ENCODE measurements around the gene WDR5.

WDR5 gene

GRCh38 chr9:134189470-134190231 lies 53.8 kb downstream of the WDR5 start:
- peaks cover 8% of the 10 kb centered on the region for H3F3A ChIP-seq (ENCODE audit: insufficient read depth, low read length)
- H3K4me1 ChIP-seq (ENCODE audit: low read length): no peaks in the 10 kb centered on the region
- no peak for DNase-seq
- no peak overlapping the region for H3K4me3 ChIP-seq (ENCODE audit: low read length)
- H3K9me2 ChIP-seq (replicated peaks; ENCODE audit: insufficient read depth, low read length): no peaks in the 10 kb centered on the region
- no peaks in the 10 kb centered on the region for H4K20me1 ChIP-seq (ENCODE audit: insufficient read depth, low read length)
- no peak overlapping the region for H3K27ac ChIP-seq (ENCODE audit: low read length)
- peaks cover 80% of the 10 kb centered on the region for H3K27me3 ChIP-seq (replicated peaks; ENCODE audit: insufficient read depth, low read length)
- no peaks in the 10 kb centered on the region for H3K36me3 ChIP-seq (replicated peaks; ENCODE audit: insufficient read depth, low read length)
- H3K9me3 ChIP-seq (replicated peaks; ENCODE audit: insufficient read depth, low read length): no peaks in the 10 kb centered on the region
- H3K4me2 ChIP-seq (ENCODE audit: low read depth, low read length): peak overlapping the region; percentile 5; the same call in 1 of the 2 replicates
- TF ChIP-seq EZH2phosphoT487 (IDR thresholded peaks at IDR 0.05; ENCODE audit: low read length) (no peak), CTCF (IDR thresholded peaks at IDR 0.05; ENCODE audit: low read length) (no peak), EZH2 (optimal IDR thresholded peaks at IDR 0.05; ENCODE audit: low read depth, low read length) (no peak)
- no peak overlapping the region for H3K9ac ChIP-seq (ENCODE audit: low read length)
- H2AFZ ChIP-seq (ENCODE audit: low read length): no peak overlapping the region
- H3K79me2 ChIP-seq (ENCODE audit: low read length): no peaks in the 10 kb centered on the region

DNA sequence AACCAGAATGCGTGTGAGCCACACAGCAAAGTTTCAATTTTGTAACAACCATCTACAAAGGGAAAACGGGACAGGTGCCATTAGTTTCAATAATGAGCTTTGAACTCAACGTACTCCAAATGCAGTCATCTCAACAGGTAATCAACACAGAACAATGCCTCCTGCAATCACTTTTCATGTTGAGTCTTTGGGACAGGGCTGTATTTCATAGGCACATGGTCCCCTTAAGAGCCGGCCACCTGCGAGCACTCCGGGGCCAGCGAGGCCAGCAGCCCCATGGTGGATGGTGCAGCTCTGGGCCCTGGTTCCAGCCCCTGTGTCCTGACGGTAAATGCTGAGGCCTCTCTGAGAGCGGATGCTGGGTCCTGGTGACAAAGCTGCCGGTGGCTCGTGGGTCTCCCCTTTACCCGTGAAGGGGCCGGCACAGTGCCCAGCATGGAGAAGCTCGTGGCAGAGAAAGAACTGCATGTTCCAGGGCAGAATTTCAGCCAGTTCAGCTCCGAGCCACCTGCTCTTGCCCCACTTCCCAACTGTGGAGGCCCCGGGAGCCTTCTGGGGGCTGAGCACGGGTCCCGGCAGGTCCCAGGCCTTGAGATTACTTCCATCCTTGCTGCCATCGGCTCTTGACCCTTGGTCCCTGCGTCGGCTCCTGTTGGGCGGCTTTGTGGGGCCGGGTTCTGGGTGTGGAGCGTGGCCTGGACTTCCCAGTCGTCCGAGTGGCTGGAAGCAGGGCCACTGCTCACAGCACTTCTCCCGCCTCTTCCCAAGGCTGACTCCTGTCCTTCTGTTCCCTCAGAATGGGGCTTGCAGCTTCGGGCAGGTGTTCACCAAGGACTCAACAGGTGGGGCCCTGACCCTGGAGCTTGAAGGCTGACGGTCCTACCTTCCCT lies 54.6 kb downstream of the WDR5 start:
- peaks cover 6% of the 10 kb centered on the region for H3F3A ChIP-seq (ENCODE audit: insufficient read depth, low read length)
- H3K9me2 ChIP-seq (replicated peaks; ENCODE audit: insufficient read depth, low read length): no peaks in the 10 kb centered on the region
- H3K9ac ChIP-seq (ENCODE audit: low read length): no peak overlapping the region
- no peaks in the 10 kb centered on the region for H3K4me1 ChIP-seq (ENCODE audit: low read length)
- H3K27me3 ChIP-seq (replicated peaks; ENCODE audit: insufficient read depth, low read length): peaks cover 85% of the 10 kb centered on the region
- no peaks in the 10 kb centered on the region for H3K36me3 ChIP-seq (replicated peaks; ENCODE audit: insufficient read depth, low read length)
- no peak overlapping the region for H3K4me3 ChIP-seq (ENCODE audit: low read length)
- H3K27ac ChIP-seq (ENCODE audit: low read length): no peak overlapping the region
- TF ChIP-seq EZH2 (optimal IDR thresholded peaks at IDR 0.05; ENCODE audit: low read depth, low read length) (no peak), EZH2phosphoT487 (IDR thresholded peaks at IDR 0.05; ENCODE audit: low read length) (no peak), CTCF (IDR thresholded peaks at IDR 0.05; ENCODE audit: low read length) (no peak)
- no peaks in the 10 kb centered on the region for H3K9me3 ChIP-seq (replicated peaks; ENCODE audit: insufficient read depth, low read length)
- no peak for DNase-seq
- no peak overlapping the region for H2AFZ ChIP-seq (ENCODE audit: low read length)
- H3K4me2 ChIP-seq (ENCODE audit: low read depth, low read length): peak overlapping the region; percentile 5; the same call in 1 of the 2 replicates
- H4K20me1 ChIP-seq (ENCODE audit: insufficient read depth, low read length): no peaks in the 10 kb centered on the region
- H3K79me2 ChIP-seq (ENCODE audit: low read length): no peaks in the 10 kb centered on the region

- TF ChIP-seq EZH2phosphoT487 (IDR thresholded peaks at IDR 0.05; ENCODE audit: low read length) (no peak), EZH2 (optimal IDR thresholded peaks at IDR 0.05; ENCODE audit: low read depth, low read length) (no peak), CTCF (IDR thresholded peaks at IDR 0.05; ENCODE audit: low read length) (no peak)
Measured at GRCh38 chr9:134191455-134192209, 55.8 kb downstream of the WDR5 start.

More at GRCh38 chr9:134191455-134192209, 55.8 kb downstream of the WDR5 start:
- Histone ChIP-seq H3K9ac (ENCODE audit: low read length) (no peak overlapping the region), H3K27me3 (replicated peaks; ENCODE audit: insufficient read depth, low read length) (peaks cover 78% of the 10 kb centered on the region), H3K79me2 (ENCODE audit: low read length) (no peaks in the 10 kb centered on the region), H2AFZ (ENCODE audit: low read length) (no peak overlapping the region), H4K20me1 (ENCODE audit: insufficient read depth, low read length) (no peaks in the 10 kb centered on the region), H3K4me3 (ENCODE audit: low read length) (no peak overlapping the region), H3K4me2 (ENCODE audit: low read depth, low read length) (no peak overlapping the region), H3K4me1 (ENCODE audit: low read length) (no peaks in the 10 kb centered on the region), H3F3A (ENCODE audit: insufficient read depth, low read length) (no peaks in the 10 kb centered on the region; the same call in 1 of the 2 replicates), H3K27ac (ENCODE audit: low read length) (no peak overlapping the region), H3K36me3 (replicated peaks; ENCODE audit: insufficient read depth, low read length) (no peaks in the 10 kb centered on the region), H3K9me3 (replicated peaks; ENCODE audit: insufficient read depth, low read length) (no peaks in the 10 kb centered on the region), H3K9me2 (replicated peaks; ENCODE audit: insufficient read depth, low read length) (no peaks in the 10 kb centered on the region)
- DNase-seq: no peak
